OCI-LY3 (cell line): ENCODE measurements around the gene ADD2.

Source experiments
- EZH2phosphoT487 ChIP-seq: fragments of 200-600 bp; shearing (Covaris generic); IDR thresholded peaks from 2 replicates; pipeline ENCODE4 v1.6.1; 2018; ENCODE audit warnings: antibody characterized with exemption, mixed run types, low read depth
- TF ChIP-seq, protein P1 (sequence below): fragments of 200-600, 300-600 bp; sonication (generic); IDR thresholded peaks from 2 replicates; pipeline ENCODE4 v1.5.1; 2014; ENCODE audit warnings: antibody characterized with exemption, low read length, low read depth

DNA sequence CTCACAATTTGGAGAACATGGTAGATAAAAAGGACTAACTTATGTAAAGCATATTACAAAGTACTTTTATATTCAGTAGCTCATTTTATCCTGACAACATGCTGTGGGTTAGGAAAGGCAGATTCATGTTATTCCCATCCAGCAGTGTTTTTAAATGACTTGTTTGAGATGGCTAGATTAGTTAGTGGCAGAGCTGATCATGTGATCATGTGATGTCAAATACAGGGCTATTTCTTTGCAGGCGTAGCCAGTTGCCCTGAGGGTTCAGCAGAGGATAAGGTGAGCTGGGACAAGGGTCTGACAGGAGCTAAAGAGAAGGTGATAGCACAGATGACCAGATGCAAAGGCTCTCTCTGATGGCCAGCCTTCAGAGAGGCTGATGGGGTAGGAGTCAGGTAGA, 97.8 kb downstream of the ADD2 start:
- TF ChIP-seq, protein P1, sequence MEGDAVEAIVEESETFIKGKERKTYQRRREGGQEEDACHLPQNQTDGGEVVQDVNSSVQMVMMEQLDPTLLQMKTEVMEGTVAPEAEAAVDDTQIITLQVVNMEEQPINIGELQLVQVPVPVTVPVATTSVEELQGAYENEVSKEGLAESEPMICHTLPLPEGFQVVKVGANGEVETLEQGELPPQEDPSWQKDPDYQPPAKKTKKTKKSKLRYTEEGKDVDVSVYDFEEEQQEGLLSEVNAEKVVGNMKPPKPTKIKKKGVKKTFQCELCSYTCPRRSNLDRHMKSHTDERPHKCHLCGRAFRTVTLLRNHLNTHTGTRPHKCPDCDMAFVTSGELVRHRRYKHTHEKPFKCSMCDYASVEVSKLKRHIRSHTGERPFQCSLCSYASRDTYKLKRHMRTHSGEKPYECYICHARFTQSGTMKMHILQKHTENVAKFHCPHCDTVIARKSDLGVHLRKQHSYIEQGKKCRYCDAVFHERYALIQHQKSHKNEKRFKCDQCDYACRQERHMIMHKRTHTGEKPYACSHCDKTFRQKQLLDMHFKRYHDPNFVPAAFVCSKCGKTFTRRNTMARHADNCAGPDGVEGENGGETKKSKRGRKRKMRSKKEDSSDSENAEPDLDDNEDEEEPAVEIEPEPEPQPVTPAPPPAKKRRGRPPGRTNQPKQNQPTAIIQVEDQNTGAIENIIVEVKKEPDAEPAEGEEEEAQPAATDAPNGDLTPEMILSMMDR = no peak
- no peak for TF ChIP-seq EZH2phosphoT487
